Adipose tissue (tissue), 3 donors: ENCODE results near the gene A1CF. TPM values are rescaled to one million over a fixed set of nuclear protein-coding genes. Genes with fewer than 3 reads are reported as not detected.
"Not testable (repeated sequence)": the region's sequence is repeated elsewhere in the genome, so short reads cannot be mapped to it uniquely, and the experiment has no call there.

ENCODE experiments used
- H3K27ac ChIP-seq: one replicate; pipeline ENCODE4 v1.5.1; 2013; ENCODE audit warnings: low read depth, low read length
- WGBS, 3 donors: extraction: QIAGEN DNeasy Blood & Tissue Kit; methylation state at CpG; one replicate each; pipeline ENCODE4 v1.1.7; 2013; 5-methylcytosine and 5-hydroxymethylcytosine counted together
- polyA plus RNA-seq, 3 donors: library from polyadenylated mRNA; stranded (reverse); fragments of 200-250 nt; gene quantifications; one replicate each; pipeline ENCODE4 v1.2.3, GENCODE V29; 2013
- donor health status: healthy with polysubstance abuse.
- donor health status: Bipolar disorder and iron deficiency.
- donor health status: healthy.

Gene A1CF
- 1 to 10 TPM in 1 of 3 donors, under 1 TPM in 1, not detected in 1; 0.04 to 2.3 TPM for polyA plus RNA-seq

GRCh38 chr10:50885097-50885859 is at the start of gene A1CF:
Gene A1CF (minus strand): TSS chr10:50885627. CDS start chr10:50859940, 25,687 bp downstream.
- 30 to 81% (median 76%) methylated on average over 7 of the region's 7 CpGs for WGBS, 3 donors
- H3K27ac ChIP-seq, result no peak within 1 kb of the TSS

GRCh38 chr10:50931948-50932431 is 46.6 kb upstream of the A1CF start:
- H3K27ac ChIP-seq, result no peak overlapping the region
- 48 to 69% (median 69%) methylated on average over 3 of the region's 3 CpGs for WGBS, 3 donors

- WGBS, 3 donors, result 80 to 89% (median 83%) methylated on average over 1 of the region's 1 CpG
- no peak overlapping the region for H3K27ac ChIP-seq
Measured at GRCh38 chr10:50929670-50930069, 44.2 kb upstream of the A1CF start.

DNA sequence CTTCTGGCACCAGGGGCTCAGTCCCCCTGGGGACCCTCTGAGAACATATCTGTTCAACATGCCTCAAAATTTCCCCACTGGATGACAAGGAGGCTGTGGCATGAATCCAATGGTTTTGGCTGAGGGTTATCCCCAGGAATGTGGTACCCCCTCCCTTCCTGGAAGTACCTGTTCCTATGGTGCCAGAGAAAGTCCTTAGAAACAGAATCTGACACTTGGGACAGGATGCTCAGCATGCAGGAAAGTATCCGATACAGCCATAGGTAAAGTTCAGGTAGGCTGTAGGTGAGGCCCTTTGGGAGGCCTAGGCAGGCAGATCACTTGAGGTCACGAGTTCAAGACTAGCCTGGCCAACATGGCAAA is 42.7 kb upstream of the A1CF start:
- H3K27ac ChIP-seq, result no peak overlapping the region

GRCh38 chr10:50927522-50928189 is 42.2 kb upstream of the A1CF start:
- no peak overlapping the region for H3K27ac ChIP-seq

More for the DNA sequence above, 42.7 kb upstream of the A1CF start:
- 46 to 48% (median 47%) methylated on average over 2 of the region's 2 CpGs for WGBS, 3 donors

GRCh38 chr10:50923471-50923870 is 38.0 kb upstream of the A1CF start:
- H3K27ac ChIP-seq, result not testable (repeated sequence)
- WGBS, 3 donors, result 44 to 57% (median 50%) methylated on average over 1 of the region's 1 CpG

More at GRCh38 chr10:50927522-50928189, 42.2 kb upstream of the A1CF start:
- 71 to 91% (median 83%) methylated on average over 2 of the region's 2 CpGs for WGBS, 3 donors

DNA sequence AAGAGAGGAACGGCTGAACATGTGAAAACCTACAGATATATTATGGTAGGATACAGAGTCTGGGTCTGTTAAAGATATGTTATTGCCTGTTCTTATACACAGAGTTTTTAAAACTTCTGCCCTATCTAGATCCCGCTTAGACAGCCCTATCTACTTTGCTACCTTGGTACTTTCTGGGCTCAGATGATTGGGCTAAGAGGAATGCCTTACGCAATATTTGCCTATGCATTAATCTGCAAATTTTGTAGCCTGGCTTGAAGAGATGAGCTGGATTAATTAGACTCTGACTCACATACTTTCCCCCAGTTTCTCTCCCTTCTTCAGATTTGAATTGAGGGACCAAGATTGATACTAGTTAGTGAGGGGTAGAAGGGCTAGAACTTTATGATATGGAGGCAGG is 33.6 kb upstream of the A1CF start:
- WGBS, 3 donors, result 86 to 92% (median 90%) methylated on average over 3 of the region's 3 CpGs
- H3K27ac ChIP-seq, result no peak overlapping the region

DNA sequence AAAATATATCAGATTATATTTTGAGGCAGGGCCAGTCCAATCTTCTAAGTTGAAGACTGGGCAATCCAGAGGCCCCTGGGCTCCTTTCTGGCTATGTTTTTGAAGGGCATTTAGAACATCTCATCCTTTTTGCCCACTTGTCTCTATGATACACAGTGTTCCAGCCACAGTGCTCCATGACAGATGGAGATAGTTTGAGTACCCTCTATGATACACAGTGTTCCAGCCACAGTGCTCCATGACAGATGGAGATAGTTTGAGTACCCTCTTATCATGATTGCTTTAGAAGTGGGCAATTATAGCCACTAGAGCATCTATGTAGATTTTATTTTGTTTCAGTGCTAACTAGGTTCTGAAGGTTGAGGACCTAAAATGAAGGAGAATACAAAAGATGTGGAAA is 33.1 kb upstream of the A1CF start:
- no peak overlapping the region for H3K27ac ChIP-seq

GRCh38 chr10:50917486-50917885 is 32.1 kb upstream of the A1CF start:
- H3K27ac ChIP-seq, result no peak overlapping the region

DNA sequence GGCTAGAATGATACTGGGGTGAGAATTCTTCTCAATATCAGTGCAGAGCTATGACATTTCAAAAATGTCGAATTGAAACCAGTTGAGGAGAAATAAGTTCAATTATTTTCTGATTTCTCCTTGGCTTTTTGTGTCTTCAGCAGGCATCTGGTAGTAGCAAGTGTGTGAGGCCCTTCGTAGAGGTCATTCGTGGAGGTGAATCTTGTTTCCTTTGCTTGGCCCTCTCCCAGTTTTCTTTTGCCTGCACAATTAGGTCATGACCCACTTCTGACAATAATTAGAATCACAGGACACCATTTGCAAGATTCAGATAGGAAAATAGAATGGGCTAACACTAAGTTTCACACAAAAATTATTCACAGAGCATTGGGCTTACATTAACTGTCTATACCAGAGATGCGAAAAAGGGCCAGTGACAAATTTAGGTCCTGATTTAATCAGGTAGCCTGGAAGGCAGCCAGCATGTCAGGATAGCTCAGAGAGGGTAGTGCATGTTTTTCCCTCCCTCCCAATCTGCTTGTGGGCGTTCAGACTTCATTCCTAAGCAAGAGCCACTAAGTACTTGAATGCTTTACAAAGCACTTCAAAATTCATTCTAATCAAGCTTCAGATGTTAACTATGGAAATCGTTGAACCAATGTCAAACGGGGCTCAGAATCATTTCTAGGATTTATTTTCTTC is 24.0 kb upstream of the A1CF start:
- no peak overlapping the region for H3K27ac ChIP-seq
- WGBS, 3 donors, result 82 to 90% (median 87%) methylated on average over 7 of the region's 7 CpGs

- WGBS, 3 donors, result 88 to 93% (median 91%) methylated on average over 4 of the region's 4 CpGs
- no peak overlapping the region for H3K27ac ChIP-seq
Measured at GRCh38 chr10:50908366-50908765, 22.9 kb upstream of the A1CF start.

DNA sequence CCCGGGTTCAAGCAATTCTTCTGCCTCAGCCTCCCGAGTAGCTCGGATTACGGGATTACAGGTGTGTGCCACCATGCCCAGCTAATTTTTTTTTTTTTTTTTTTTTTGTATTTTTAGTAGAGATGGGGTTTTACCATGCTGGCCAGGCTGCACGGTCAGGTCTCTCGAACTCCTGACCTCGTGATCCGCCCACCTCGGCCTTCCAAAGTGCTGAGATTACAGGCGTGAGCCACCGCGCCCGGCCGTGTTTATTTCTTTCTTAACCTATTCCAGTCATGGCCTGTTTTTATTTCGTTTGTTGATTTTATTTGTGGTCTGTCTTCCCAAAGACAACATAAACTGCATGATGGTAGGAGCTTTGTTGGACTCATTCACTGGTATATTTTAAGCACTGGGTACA is 20.4 kb upstream of the A1CF start:
- WGBS, 3 donors, result 88 to 94% (median 92%) methylated on average over 15 of the region's 15 CpGs

GRCh38 chr10:50896721-50897120 is 11.3 kb upstream of the A1CF start:
- no peak overlapping the region for H3K27ac ChIP-seq

More for the DNA sequence above, 20.4 kb upstream of the A1CF start:
- H3K27ac ChIP-seq, result not testable (repeated sequence)

GRCh38 chr10:50894312-50894711 is 8.9 kb upstream of the A1CF start:
- H3K27ac ChIP-seq, result no peak overlapping the region

- WGBS, 3 donors, result 72 to 79% (median 79%) methylated on average over 2 of the region's 2 CpGs
- H3K27ac ChIP-seq, result no peak overlapping the region
Measured at GRCh38 chr10:50892467-50892866, 7.0 kb upstream of the A1CF start.

DNA sequence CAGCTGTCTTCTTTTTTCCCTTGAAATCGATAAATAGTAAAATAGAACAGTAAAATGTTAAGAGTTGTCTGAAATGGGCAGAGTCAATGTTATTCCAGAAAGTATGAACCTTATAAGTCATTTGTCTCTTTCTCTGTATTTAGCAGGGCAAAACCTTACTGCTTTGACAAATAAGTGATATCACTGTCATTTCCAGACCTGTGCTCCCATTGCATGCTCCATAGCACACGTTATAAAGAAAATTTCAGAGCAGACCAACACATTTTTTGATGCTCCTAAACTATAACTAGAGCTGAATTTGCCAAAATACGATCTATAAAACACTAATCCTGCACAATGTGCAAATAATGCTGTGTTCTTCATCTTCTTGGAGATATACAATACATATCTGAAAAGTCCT is 1.1 kb downstream of the A1CF start:
- no peak overlapping the region for H3K27ac ChIP-seq
- 33 to 68% (median 67%) methylated on average over 3 of the region's 3 CpGs for WGBS, 3 donors

DNA sequence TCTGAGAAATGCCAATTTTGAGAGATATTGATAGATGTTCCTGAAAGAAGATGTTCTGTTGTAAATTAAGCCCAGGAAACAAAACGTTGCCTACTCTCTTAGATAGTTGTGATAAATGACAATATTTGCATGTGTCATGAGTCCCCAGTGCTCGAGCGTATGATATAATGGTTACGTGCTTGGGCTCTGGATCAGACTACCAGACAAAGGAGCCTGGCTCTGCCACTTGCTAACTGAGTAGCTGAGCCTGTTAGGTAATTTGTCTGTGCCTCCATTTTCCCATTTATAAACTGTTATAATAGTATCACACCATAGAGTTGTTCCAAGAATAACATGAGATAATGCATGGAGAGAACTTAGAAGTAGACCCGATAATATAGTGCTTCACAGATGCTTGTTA is 1.8 kb downstream of the A1CF start:
- no peak overlapping the region for H3K27ac ChIP-seq
- 34 to 79% (median 68%) methylated on average over 5 of the region's 5 CpGs for WGBS, 3 donors

DNA sequence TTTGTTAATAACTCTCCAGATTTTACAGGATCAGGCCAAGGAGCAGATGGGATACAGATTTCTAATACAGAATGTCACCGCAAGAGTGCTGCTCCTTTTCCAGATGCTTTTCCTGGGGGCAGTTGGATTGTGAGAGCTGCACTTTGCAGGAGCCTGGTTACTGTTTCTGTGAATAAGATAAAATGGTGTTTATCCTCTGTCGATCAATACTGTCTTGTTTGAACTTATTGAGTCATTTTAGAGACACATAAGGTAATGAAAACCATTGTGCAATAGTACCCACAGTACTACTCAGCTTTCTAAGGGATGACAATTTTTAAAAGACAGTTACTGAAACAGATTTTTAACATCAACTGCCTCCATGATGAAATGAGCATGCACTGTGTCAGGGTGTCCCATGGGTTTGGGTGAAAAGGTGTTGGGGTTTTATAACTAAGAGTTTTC is 2.9 kb downstream of the A1CF start:
- H3K27ac ChIP-seq, result no peak overlapping the region
- 27 to 72% (median 70%) methylated on average over 2 of the region's 2 CpGs for WGBS, 3 donors

- not testable (repeated sequence) for H3K27ac ChIP-seq
Measured at GRCh38 chr10:50881046-50881445, 4.4 kb downstream of the A1CF start.

More at GRCh38 chr10:50881046-50881445, 4.4 kb downstream of the A1CF start:
- WGBS, 3 donors, result 90 to 95% (median 90%) methylated on average over 10 of the region's 10 CpGs
